Keratinocyte (primary cell): ENCODE data around the gene HCFC1. TPM values are rescaled to one million over a fixed set of nuclear protein-coding genes. Genes with fewer than 3 reads are reported as not detected.

Source experiments
- DNase-seq: peaks from one replicate; pipeline ENCODE4 v3.0.0-alpha.2; 2011; ENCODE audit warnings: low read depth, missing footprints, low spot score
- FAIRE-seq: peaks from 2 replicates; lab custom pipeline; 2011; peaks lifted over from hg19 to GRCh38; lab: Jason Lieb, UNC
- H2AFZ ChIP-seq: 2 replicates; pipeline ENCODE4 v1.6.0; 2012; ENCODE audit warnings: low read length, control low read depth, inconsistent platforms; ENCODE audit not compliant: control insufficient read depth
- H3K27ac ChIP-seq: 2 replicates; pipeline ENCODE4 v1.5.1; 2011; ENCODE audit warnings: low read length; ENCODE audit not compliant: control insufficient read depth, insufficient read depth
- H3K27me3 ChIP-seq: 3 replicates; pipeline ENCODE4 v1.6.0; 2011; ENCODE audit warnings: low read length; ENCODE audit not compliant: control insufficient read depth, insufficient read depth; ENCODE audit errors: extremely low read depth
- H3K36me3 ChIP-seq, 2 experiments: 2 replicates in 1 of 2; 3 replicates in 1 of 2; pipeline ENCODE4 v1.5.1; 2011; ENCODE audit warnings: low read length in 2 of 2, mild to moderate bottlenecking in 1 of 2; ENCODE audit not compliant: control insufficient read depth in 2 of 2, insufficient read depth in 2 of 2; ENCODE audit errors: extremely low read depth in 1 of 2
- H3K4me1 ChIP-seq: 3 replicates; pipeline ENCODE4 v1.5.1; 2011; ENCODE audit warnings: low read length; ENCODE audit not compliant: control insufficient read depth, insufficient read depth; ENCODE audit errors: extremely low read depth
- H3K4me2 ChIP-seq: 3 replicates; pipeline ENCODE4 v1.6.0; 2011; ENCODE audit warnings: low read depth, low read length; ENCODE audit not compliant: control insufficient read depth, insufficient read depth; ENCODE audit errors: extremely low read depth
- H3K4me3 ChIP-seq, 3 experiments: fragments of 200-600 bp in 1 of 3; sonication (generic) in 1 of 3; 2 replicates in 2 of 3; 3 replicates in 1 of 3; pipeline ENCODE4 v1.5.1; 2011 to 2016; ENCODE audit warnings: low read length in 3 of 3, mild to moderate bottlenecking in 3 of 3, control low read depth in 2 of 3, inconsistent platforms in 1 of 3, low read depth in 1 of 3, mixed read lengths in 1 of 3, mixed run types in 1 of 3, moderate library complexity in 1 of 3; ENCODE audit not compliant: control insufficient read depth in 2 of 3, insufficient read depth in 2 of 3; ENCODE audit errors: extremely low read depth in 1 of 3
- H3K79me2 ChIP-seq: 2 replicates; pipeline ENCODE4 v1.6.0; 2012; ENCODE audit warnings: low read length; ENCODE audit not compliant: control insufficient read depth, insufficient read depth
- H3K9ac ChIP-seq: 3 replicates; pipeline ENCODE4 v1.6.0; 2011; ENCODE audit warnings: low read length; ENCODE audit not compliant: control insufficient read depth, insufficient read depth; ENCODE audit errors: extremely low read depth
- H3K9me1 ChIP-seq: 3 replicates; pipeline ENCODE4 v1.6.0; 2011; ENCODE audit warnings: low read length; ENCODE audit not compliant: control insufficient read depth, insufficient read depth; ENCODE audit errors: extremely low read depth
- H3K9me3 ChIP-seq: 2 replicates; pipeline ENCODE4 v1.5.1; 2012; ENCODE audit warnings: low read depth, low read length; ENCODE audit not compliant: control insufficient read depth
- H4K20me1 ChIP-seq: 3 replicates; pipeline ENCODE4 v1.6.0; 2011; ENCODE audit warnings: low read length; ENCODE audit not compliant: control insufficient read depth, insufficient read depth; ENCODE audit errors: extremely low read depth
- EZH2 ChIP-seq: IDR thresholded peaks from one replicate; pipeline ENCODE4 v1.6.1; 2012; ENCODE audit warnings: inconsistent platforms, mild to moderate bottlenecking, low read length, moderate library complexity
- dilution Hi-C: fragments of 300-500 bp; cut with MboI; formaldehyde crosslinking; loops from one replicate; pipeline ENCODE4 v1.7.0; 2020; ENCODE audit warnings: low sequenced_read_pairs; ENCODE audit not compliant: extremely low pct_ligation_motif_present
- polyA plus RNA-seq, 5 experiments: library from polyadenylated mRNA; depleted of rRNA in 3 of 5; stranded (reverse) in 3 of 5; stranded (forward) in 1 of 5; unstranded in 1 of 5; fragments of >200 nt; gene quantifications; 1 replicate in 1 of 5; 2 replicates in 3 of 5; 3 replicates in 1 of 5; pipeline versions ENCODE4 v1.2.1 to v1.2.3, GENCODE V29; 2011 to 2012; ENCODE audit warnings: missing spikeins in 2 of 5, low read depth in 1 of 5, low replicate concordance in 1 of 5
- TF ChIP-seq, protein P1 (sequence below), 3 experiments: IDR thresholded peaks in 1 of 3; conservative IDR thresholded peaks in 1 of 3; optimal IDR thresholded peaks in 1 of 3; 2 replicates in 2 of 3; 3 replicates in 1 of 3; pipeline versions ENCODE3 to v1.5.1; 2011; ENCODE audit warnings: low read length in 3 of 3, mild to moderate bottlenecking in 3 of 3, moderate library complexity in 2 of 3, control low read depth in 1 of 3, inconsistent platforms in 1 of 3; ENCODE audit not compliant: insufficient read depth in 2 of 3; ENCODE audit errors: extremely low read depth in 1 of 3

Gene HCFC1
- polyA plus RNA-seq, 1 donor (not counting 4 experiments of a cell fraction or from before 2014, with no cell fraction given), result 2.7 TPM

DNA sequence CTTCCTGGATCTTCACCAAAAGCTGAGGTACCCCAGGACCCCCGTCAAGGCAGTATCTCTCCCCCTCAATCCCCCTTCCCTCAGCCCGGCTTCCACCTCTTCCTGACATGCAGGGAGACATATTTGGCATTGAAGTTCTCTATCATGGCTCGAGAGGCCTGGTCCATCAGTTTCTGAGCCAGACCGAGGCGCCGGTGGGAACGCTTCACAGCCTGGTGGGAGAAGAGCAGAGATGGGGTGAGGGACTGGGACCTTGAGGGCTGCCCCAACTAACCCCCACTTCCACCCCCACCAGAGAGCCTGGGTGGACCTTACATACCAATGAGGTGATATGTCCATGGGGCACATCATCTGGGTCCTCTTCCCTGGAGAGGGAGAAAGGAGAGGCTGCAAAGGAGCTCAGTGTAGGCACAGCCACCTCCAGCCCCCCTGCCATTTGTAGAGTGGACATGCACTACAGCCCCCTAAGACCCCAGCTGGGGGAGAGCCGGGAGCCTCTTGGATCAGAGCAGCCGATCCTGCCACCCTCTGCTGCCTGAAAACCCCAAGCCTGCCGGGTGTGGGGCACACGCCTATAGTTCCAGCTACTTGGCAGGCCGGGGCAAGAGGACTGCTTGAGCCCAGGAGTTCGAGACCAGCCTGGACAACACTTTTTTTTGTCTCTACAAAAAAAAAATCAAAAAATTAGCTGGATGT, 39.2 kb downstream of the HCFC1 start:
- H3K36me3 ChIP-seq, result peaks cover 6 to 9% of the 10 kb centered on the region in 2 experiments
- H3K9ac ChIP-seq, result no peak overlapping the region
- H3K27ac ChIP-seq, result no peak overlapping the region
- TF ChIP-seq, protein P1, sequence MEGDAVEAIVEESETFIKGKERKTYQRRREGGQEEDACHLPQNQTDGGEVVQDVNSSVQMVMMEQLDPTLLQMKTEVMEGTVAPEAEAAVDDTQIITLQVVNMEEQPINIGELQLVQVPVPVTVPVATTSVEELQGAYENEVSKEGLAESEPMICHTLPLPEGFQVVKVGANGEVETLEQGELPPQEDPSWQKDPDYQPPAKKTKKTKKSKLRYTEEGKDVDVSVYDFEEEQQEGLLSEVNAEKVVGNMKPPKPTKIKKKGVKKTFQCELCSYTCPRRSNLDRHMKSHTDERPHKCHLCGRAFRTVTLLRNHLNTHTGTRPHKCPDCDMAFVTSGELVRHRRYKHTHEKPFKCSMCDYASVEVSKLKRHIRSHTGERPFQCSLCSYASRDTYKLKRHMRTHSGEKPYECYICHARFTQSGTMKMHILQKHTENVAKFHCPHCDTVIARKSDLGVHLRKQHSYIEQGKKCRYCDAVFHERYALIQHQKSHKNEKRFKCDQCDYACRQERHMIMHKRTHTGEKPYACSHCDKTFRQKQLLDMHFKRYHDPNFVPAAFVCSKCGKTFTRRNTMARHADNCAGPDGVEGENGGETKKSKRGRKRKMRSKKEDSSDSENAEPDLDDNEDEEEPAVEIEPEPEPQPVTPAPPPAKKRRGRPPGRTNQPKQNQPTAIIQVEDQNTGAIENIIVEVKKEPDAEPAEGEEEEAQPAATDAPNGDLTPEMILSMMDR (optimal IDR thresholded peaks at IDR 0.05 in 1 of 3, IDR thresholded peaks at IDR 0.05 in 1 of 3, conservative IDR thresholded peaks at IDR 0.05 in 1 of 3; ENCODE audit: extremely low read depth in 1 of 3, insufficient read depth in 2 of 3, low read length in 3 of 3), result no peak
- TF ChIP-seq EZH2, result no peak
- peaks cover 28% of the 10 kb centered on the region for H3K79me2 ChIP-seq
- no peak overlapping the region for H3K4me3 ChIP-seq
- no peaks in the 10 kb centered on the region for H3K9me1 ChIP-seq
- H4K20me1 ChIP-seq, result no peaks in the 10 kb centered on the region
- no peaks in the 10 kb centered on the region for H3K27me3 ChIP-seq
- DNase-seq, result no peak
- H3K4me1 ChIP-seq, result peaks cover 8% of the 10 kb centered on the region
- dilution Hi-C loops, result no loop called here
- no peak overlapping the region for H2AFZ ChIP-seq
- no peak for FAIRE-seq
- no peaks in the 10 kb centered on the region for H3K9me3 ChIP-seq
- no peak overlapping the region for H3K4me2 ChIP-seq

- no peak for DNase-seq
- no peaks in the 10 kb centered on the region for H3K9me1 ChIP-seq
- TF ChIP-seq, protein P1 (optimal IDR thresholded peaks at IDR 0.05 in 1 of 3, IDR thresholded peaks at IDR 0.05 in 1 of 3, conservative IDR thresholded peaks at IDR 0.05 in 1 of 3; ENCODE audit: extremely low read depth in 1 of 3, insufficient read depth in 2 of 3, low read length in 3 of 3), result no peak
- TF ChIP-seq EZH2, result no peak
- no peak overlapping the region for H3K4me2 ChIP-seq
- peaks cover 28% of the 10 kb centered on the region for H3K79me2 ChIP-seq
- dilution Hi-C loops, result no loop called here
- no peaks in the 10 kb centered on the region for H3K9me3 ChIP-seq
- H3K36me3 ChIP-seq, result peaks cover 6 to 9% of the 10 kb centered on the region in 2 experiments
- H3K4me1 ChIP-seq, result peaks cover 14% of the 10 kb centered on the region
- no peak overlapping the region for H3K9ac ChIP-seq
- no peak overlapping the region for H3K27ac ChIP-seq
- H2AFZ ChIP-seq, result no peak overlapping the region
- no peak overlapping the region for H3K4me3 ChIP-seq
- no peak for FAIRE-seq
- H3K27me3 ChIP-seq, result no peaks in the 10 kb centered on the region
- no peaks in the 10 kb centered on the region for H4K20me1 ChIP-seq
Measured at GRCh38 chrX:153931748-153932147, 39.9 kb downstream of the HCFC1 start.
